Non-pigmented ciliary epithelial cell (primary cell): Measurements from ENCODE around the gene GPC3.
A peak's percentile ranks its signal among the peaks of the same experiment; 100 is the strongest.
"Not testable (repeated sequence)": the region's sequence is repeated elsewhere in the genome, so short reads cannot be mapped to it uniquely, and the experiment has no call there.

ENCODE experiments used
- DNase-seq: peaks from one replicate; pipeline ENCODE4 v3.0.0-alpha.2; 2010; ENCODE audit warnings: low read depth

Gene GPC3

GRCh38 chrX:133555782-133556458 is 429.5 kb downstream of the GPC3 start:
- DNase-seq: no peak

DNA sequence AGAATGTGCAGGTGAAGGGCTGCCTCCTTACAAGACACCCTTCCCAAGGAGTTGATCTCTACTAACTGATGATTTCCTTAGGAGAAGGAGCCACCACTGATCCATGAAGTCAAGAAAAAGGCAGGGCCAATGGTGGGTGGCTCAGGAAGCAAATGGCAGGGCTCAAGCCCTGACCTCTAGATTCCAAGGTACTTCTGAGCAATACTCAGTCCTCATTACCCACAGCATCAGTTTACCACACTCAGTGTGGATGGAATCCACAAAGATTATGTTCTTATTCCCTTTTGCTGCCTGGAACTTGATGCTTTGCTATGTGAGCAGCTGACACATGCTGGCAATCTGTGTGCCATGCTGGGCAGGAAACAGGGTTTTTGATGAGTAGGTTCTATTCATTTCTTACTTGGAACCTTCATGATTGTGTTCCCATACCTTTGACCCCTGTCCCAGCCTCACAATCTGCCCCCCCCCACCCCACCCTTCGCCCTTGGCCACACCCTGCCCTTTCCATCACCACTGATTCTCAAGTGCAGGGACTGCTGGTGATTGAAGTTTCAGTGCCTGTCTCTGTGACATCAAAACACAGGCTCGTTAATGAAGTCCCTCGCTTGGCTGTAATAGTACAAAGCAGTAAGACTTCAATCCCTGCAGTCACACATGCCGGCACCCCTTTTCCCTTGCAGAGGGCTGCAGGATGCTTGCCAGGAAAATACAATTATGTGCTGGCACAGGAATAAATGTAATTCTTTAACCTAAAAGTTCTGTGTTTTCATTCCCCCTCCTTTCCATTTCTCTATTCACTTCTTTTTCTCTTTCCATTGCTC is 434.5 kb downstream of the GPC3 start:
- DNase-seq: no peak

- DNase-seq: no peak
Observed at GRCh38 chrX:133549295-133549933, 436.0 kb downstream of the GPC3 start.

DNA sequence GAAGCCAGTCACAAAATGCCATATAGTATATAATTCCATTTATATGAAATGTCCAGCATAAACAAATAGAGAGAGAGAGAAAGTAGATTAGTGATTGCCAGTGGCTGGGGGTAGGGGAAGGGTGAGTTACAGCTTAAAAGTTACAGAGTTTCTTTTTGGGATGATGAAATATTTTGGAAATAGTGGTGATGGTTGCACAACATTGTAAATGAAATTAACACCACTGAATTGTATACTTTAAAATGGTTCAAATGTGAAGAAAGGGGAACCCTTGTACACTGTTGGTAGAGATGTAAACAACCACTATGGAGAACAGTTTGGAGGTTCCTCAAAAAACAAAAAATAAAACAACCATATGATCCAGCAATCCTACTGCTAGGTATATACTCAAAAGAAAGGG is 439.0 kb downstream of the GPC3 start:
- no peak for DNase-seq

DNA sequence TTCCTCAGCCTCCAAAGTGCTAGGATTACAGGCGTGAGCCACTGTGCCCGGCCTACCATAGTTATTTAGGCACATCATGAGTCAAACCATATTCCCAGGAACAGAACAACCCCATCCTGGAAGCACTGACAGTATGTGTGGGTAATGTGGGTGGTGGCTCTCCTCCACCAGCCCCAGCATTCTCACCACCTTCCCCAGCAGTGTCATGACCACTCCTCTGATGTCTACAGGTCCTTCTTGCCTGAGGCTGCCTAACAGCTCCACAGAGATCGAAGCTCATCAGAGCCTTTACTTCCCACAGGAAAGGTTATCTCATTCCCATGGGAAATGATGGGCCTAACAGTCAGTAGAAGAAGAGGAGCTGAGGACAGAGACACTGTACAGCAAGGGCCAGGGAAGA is 440.6 kb downstream of the GPC3 start:
- no peak for DNase-seq

- peak; percentile 19 for DNase-seq
Observed at GRCh38 chrX:133544115-133544514, 441.3 kb downstream of the GPC3 start.

DNA sequence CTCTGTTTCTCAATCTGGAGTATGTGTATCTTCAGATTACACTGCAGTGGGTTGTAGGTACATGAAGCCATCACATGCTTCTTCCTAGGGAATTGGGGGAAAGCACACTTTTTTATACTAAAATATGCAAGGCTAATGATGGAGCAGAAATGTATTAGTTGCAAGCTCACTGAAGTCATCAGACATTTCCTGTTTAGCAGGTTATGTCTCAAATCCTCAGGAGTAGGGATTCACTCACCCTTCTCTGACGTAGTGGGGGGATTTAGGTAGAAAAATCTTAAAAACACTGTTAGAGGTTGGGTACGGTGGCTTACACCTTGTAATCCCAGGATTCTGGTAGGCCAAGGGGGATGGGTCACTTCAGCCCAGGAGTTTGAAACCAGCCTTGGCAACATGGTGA is 441.7 kb downstream of the GPC3 start:
- DNase-seq: no peak

GRCh38 chrX:133542476-133542875 is 442.9 kb downstream of the GPC3 start:
- DNase-seq: no peak

DNA sequence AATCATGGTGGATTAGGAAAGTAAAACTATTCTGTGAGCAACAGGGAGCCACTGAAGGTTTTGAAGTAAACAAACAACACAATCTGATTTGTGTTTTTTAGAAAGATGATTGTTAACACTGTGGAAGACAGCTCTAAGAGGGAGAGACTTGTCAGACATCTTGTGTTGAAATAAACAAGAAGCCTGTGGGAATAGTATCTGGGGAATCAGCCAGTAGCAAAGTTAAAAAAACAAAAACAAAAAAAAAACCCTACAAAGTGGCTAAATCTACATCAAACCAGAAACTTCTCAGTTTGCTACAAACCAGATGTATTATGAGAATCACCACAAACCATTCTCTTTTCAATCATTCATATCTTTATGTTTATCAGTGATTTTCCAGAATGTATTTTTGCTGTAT is 444.4 kb downstream of the GPC3 start:
- no peak for DNase-seq

DNA sequence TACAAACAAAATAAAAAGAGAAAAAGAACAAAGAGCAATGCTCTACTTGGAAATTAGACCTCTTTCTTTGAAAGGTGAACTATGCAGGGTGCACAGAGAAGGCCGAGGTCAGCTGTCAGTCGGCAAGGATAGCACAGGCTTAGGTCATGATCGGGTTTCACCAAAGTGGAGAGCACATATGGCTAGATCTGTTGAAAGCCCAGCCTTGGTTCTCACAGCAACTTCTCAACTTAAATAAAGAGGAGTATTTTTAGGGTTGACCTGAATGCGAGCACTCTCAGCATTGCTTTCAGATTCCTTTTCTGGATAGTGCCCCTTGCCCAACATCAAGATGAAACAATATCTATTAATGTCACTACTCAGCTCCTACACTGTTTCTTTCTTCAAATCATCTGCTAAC is 447.2 kb downstream of the GPC3 start:
- DNase-seq: no peak

- no peak for DNase-seq
Observed at GRCh38 chrX:133537142-133537541, 448.3 kb downstream of the GPC3 start.

DNA sequence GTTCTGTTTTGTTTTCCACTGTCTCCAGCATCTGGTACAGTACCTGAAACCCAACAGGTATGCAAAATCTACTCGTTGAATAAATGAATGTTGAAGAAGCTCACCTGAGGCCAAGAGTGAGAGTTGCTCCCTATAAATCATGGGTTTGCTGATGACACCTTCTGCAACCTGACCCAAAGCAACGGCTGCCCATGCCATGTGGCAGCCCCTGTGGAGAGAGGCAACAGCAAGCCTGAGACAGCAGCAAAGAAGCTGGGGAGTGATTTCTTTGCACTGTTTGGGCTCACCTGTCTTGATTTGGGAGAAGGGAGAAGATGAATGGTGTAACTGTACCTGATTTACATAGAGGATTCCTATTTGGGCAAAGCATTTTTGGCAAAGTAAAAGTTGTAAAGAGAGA is 450.3 kb downstream of the GPC3 start:
- no peak for DNase-seq

GRCh38 chrX:133534172-133534571 is 451.2 kb downstream of the GPC3 start:
- no peak for DNase-seq

GRCh38 chrX:133533249-133533648 is 452.1 kb downstream of the GPC3 start:
- no peak for DNase-seq

DNA sequence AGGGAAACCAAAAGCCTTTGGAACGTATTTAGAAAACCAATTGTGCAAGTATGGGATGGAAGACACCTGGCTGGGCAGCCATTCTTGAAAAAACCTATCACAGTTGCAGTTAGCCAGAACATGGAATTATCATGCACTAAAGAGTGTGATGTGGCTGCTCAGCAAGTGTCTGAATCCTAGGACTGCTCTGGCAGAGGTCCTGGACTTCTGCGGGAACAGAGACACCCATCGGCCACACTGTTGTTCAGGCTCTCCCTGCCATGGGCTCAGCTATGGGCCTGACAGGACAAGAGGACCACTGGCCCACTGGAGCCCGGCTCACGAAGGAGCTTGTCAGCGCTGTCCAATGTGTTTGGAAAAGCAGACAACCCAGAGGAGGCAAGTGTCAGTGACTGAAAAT is 454.4 kb downstream of the GPC3 start:
- no peak for DNase-seq

DNA sequence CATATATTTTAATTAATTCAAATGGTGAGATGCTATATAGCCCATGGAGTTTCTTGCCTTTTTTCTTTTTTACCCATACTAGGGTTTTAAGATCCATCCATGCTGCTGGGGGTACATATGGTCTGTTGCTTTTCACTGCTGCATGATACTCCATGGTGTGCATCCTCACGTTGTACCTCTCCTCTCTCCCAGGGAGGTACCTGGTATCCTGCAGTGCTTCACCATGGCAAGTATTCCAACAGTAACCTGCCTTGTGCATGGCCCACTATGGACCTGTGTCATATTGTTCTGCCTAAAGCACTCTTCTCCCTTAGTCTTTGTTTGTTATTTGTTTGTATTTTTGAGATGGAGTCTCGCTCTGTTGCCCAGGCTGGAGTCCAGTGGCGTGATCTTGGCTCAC is 455.8 kb downstream of the GPC3 start:
- DNase-seq: no peak

DNA sequence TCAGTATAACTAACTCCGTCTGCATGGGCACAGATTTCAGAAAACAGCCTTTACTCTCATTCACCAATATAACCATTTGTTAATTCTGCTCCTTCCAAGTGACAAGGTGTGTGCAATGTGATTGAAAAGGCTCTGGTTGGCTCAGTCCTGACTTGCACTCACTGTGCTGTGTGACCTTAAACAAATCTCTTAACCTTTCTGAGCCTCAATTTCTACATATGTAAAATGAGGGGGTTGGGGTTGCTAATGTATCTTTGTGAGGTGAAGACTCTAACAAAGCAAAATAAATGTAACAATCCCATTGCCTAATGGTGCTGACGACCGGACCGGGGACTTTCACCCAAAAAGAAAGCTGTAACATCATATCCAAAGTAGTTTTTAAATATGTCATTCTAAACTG is 457.6 kb downstream of the GPC3 start:
- no peak for DNase-seq

- DNase-seq: no peak
Observed at GRCh38 chrX:133527415-133527814, 458.0 kb downstream of the GPC3 start.

GRCh38 chrX:133526773-133527172 is 458.6 kb downstream of the GPC3 start:
- not testable (repeated sequence) for DNase-seq

DNA sequence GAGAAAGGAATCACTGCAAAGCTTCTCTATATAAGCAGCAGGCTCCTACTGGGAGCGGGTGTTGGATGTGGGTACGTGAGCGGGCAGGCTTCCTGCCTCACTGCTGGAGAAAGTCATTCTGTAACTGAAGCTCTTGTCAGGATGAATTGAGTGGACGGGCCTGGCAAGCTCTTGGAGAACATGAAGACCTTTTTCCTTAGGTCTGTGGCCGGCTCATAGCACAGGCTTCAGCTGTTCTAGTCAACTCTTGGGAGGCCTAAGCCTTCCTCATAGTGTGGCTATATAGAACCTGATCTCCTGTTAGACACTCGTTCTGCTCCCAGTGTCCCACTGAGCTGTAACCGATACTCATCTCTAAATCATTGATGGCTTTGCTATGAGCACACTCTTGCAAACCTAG is 461.9 kb downstream of the GPC3 start:
- no peak for DNase-seq

DNA sequence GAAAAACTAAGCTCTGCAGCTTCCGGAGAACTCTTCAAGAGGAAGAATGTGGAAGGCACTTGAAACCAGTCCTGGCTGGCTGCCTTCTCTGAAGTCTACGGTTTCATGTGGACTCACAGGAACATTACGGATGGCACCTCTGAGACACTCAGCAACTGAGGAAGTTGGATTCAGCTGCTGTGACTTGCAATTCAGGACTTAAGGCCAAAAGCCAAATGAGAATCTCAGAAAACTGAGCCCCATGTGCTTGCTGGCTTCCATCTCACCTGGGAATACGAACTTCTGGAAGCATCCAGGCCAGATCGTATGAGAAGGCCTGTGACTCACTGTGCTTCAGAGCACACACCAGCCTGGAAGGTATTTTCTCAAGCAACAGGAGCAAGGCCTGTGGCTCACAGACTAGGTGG is 462.3 kb downstream of the GPC3 start:
- no peak for DNase-seq

GRCh38 chrX:133516686-133517085 is 468.7 kb downstream of the GPC3 start:
- no peak for DNase-seq

GRCh38 chrX:133514486-133514885 is 470.9 kb downstream of the GPC3 start:
- no peak for DNase-seq
